DOHH2 (cell line): ENCODE results near the gene CYP4A22.
A peak's percentile ranks its signal among the peaks of the same experiment; 100 is the strongest.
"Not testable (repeated sequence)": the region's sequence is repeated elsewhere in the genome, so short reads cannot be mapped to it uniquely, and the experiment has no call there.

ENCODE experiments used
- H3F3A ChIP-seq: fragments of 200-600 bp; sonication (generic), shearing (Covaris generic); 2 replicates; pipeline ENCODE4 v1.6.0; 2016; ENCODE audit warnings: antibody characterized with exemption, mild to moderate bottlenecking; ENCODE audit not compliant: control insufficient read depth, insufficient read depth
- H3K27ac ChIP-seq: fragments of 200-600 bp; sonication (generic); 2 replicates; pipeline ENCODE4 v1.5.1; 2014; ENCODE audit warnings: low read depth, mild to moderate bottlenecking, low read length, moderate library complexity
- H3K27me3 ChIP-seq: fragments of 200-600 bp; sonication (generic); 2 replicates; pipeline ENCODE4 v1.6.1; 2014; ENCODE audit warnings: mild to moderate bottlenecking, low read length, mixed read lengths; ENCODE audit not compliant: control insufficient read depth
- H3K36me3 ChIP-seq: fragments of 200-600 bp; sonication (generic); 2 replicates; pipeline ENCODE4 v1.6.1; 2014; ENCODE audit warnings: mild to moderate bottlenecking, low read length, moderate library complexity, mixed read lengths; ENCODE audit not compliant: control insufficient read depth
- H3K4me1 ChIP-seq: fragments of 200-600 bp; sonication (generic); 2 replicates; pipeline ENCODE4 v1.6.1; 2014; ENCODE audit warnings: mild to moderate bottlenecking, low read length, mixed read lengths; ENCODE audit not compliant: control insufficient read depth
- H3K4me2 ChIP-seq: fragments of 200-600 bp; sonication (generic); 2 replicates; pipeline ENCODE4 v1.6.0; 2014; ENCODE audit warnings: mild to moderate bottlenecking, low read length, moderate library complexity
- H3K4me3 ChIP-seq: fragments of 200-600 bp; sonication (generic); 2 replicates; pipeline ENCODE4 v1.5.1; 2014; ENCODE audit warnings: mild to moderate bottlenecking, low read length, mixed read lengths
- H3K79me2 ChIP-seq: fragments of 200-600 bp; sonication (generic); 2 replicates; pipeline ENCODE4 v1.6.1; 2014; ENCODE audit warnings: mild to moderate bottlenecking, low read length, mixed read lengths; ENCODE audit not compliant: control insufficient read depth
- H3K9me2 ChIP-seq: fragments of 200-600 bp; sonication (generic); replicated peaks from 2 replicates; pipeline ENCODE4 v1.6.1; 2014; ENCODE audit warnings: mild to moderate bottlenecking, low read length, mixed read lengths; ENCODE audit not compliant: control insufficient read depth
- H3K9me3 ChIP-seq: fragments of 200-600 bp; sonication (generic); 2 replicates; pipeline ENCODE4 v1.6.1; 2014; ENCODE audit warnings: antibody characterized with exemption, low read length, mixed read lengths; ENCODE audit not compliant: control insufficient read depth, insufficient read depth
- H4K20me1 ChIP-seq: fragments of 200-600 bp; sonication (generic); 2 replicates; pipeline ENCODE4 v1.6.0; 2014; ENCODE audit warnings: low read depth, mild to moderate bottlenecking, antibody characterized with exemption, low read length, moderate library complexity; ENCODE audit not compliant: control insufficient read depth, insufficient read depth
- CTCF ChIP-seq: fragments of 200-600 bp; sonication (generic); IDR thresholded peaks from one replicate; pipeline ENCODE4 v1.5.1; 2014; ENCODE audit warnings: antibody characterized with exemption, mild to moderate bottlenecking, low read depth, low read length; ENCODE audit not compliant: poor library complexity, severe bottlenecking
- EZH2phosphoT487 ChIP-seq: fragments of 200-600 bp; sonication (generic); IDR thresholded peaks from 2 replicates; pipeline ENCODE4 v1.6.1; 2017; ENCODE audit warnings: borderline replicate concordance, mild to moderate bottlenecking, antibody characterized with exemption, low read length, moderate library complexity, mixed read lengths

Gene CYP4A22

GRCh38 chr1:47137198-47137597, at the start of gene CYP4A22:
TSS of gene CYP4A22 (plus strand) at chr1:47137441. CDS start at chr1:47137486, 45 bp downstream.
- Histone ChIP-seq H3K4me3 (no peak within 1 kb of the TSS), H4K20me1 (no peaks in the 10 kb centered on the region), H3K4me1 (no peaks in the 10 kb centered on the region), H3K9me2 (no peaks in the 10 kb centered on the region), H3K9me3 (no peaks in the 10 kb centered on the region), H3K4me2 (no peak within 1 kb of the TSS), H3K27me3 (0 out of 2 replicates have a peak, but pooled peaks cover 2% of the 10 kb centered on the region), H3K79me2 (no peaks in the 10 kb centered on the region), H3K27ac (no peak within 1 kb of the TSS), H3K36me3 (no peaks in the 10 kb centered on the region), H3F3A (no peaks in the 10 kb centered on the region)
- no peak for TF ChIP-seq EZH2phosphoT487
- no peak for TF ChIP-seq CTCF

- not testable (repeated sequence) for H3K27me3 ChIP-seq
Measured at GRCh38 chr1:47089356-47089755, 47.9 kb upstream of the CYP4A22 start.

GRCh38 chr1:47091476-47091875, 45.8 kb upstream of the CYP4A22 start:
- not testable (repeated sequence) for H3K4me3 ChIP-seq, H3K27ac ChIP-seq, H3K27me3 ChIP-seq, H3K9me2 ChIP-seq, H3K9me3 ChIP-seq, H3F3A ChIP-seq, H3K4me1 ChIP-seq, H4K20me1 ChIP-seq, H3K79me2 ChIP-seq, H3K4me2 ChIP-seq, H3K36me3 ChIP-seq
- peak; percentile 45 for TF ChIP-seq CTCF

More at GRCh38 chr1:47089356-47089755, 47.9 kb upstream of the CYP4A22 start:
- not testable (repeated sequence) for H3K9me2 ChIP-seq, H3K79me2 ChIP-seq, H3K27ac ChIP-seq, H3K36me3 ChIP-seq, H3K4me2 ChIP-seq, H3F3A ChIP-seq, H3K9me3 ChIP-seq, H4K20me1 ChIP-seq, H3K4me1 ChIP-seq, H3K4me3 ChIP-seq
- peak; percentile 44 for TF ChIP-seq CTCF

- Histone ChIP-seq H3K36me3 (no peaks in the 10 kb centered on the region), H3K27ac (no peak overlapping the region), H4K20me1 (no peaks in the 10 kb centered on the region), H3K27me3 (no peaks in the 10 kb centered on the region), H3K9me2 (no peaks in the 10 kb centered on the region), H3K9me3 (peaks cover 5% of the 10 kb centered on the region; the same call in 1 of the 2 replicates), H3K79me2 (no peaks in the 10 kb centered on the region), H3F3A (no peaks in the 10 kb centered on the region), H3K4me2 (no peak overlapping the region), H3K4me3 (no peak overlapping the region), H3K4me1 (no peaks in the 10 kb centered on the region)
- TF ChIP-seq CTCF = no peak
- no peak for TF ChIP-seq EZH2phosphoT487
Measured at GRCh38 chr1:47104816-47105215, 32.4 kb upstream of the CYP4A22 start.
